GM10847 (cell line): ENCODE measurements around the gene ULK4.

Source experiments
- POLR2A ChIP-seq: IDR thresholded peaks from 2 replicates; pipeline ENCODE4 v1.6.1; 2011; ENCODE audit not compliant: insufficient read length; ENCODE audit errors: extremely low read depth

Gene ULK4

DNA sequence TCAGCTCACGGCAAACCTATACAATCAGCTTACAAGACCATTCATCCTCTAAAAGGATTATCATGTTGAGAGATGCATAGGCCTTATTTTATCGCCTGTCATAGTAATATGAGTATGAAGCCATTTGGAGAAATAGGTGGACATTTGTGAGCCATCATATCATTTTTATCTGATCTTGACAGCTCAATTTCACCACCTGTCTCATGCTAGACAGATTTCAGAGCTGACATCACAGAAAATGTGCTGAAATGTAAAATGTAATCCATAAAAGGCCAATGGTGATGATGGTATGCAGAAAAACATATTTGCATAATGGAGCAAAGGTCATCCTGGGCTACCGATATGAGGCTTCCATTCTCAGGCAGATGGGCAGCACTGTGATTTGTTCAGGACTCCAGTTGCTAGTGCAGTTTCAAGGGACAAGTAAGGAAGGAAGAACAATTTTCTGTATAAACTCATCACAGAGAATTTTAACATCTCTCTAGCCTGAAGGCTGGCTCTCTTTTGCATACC lies 221.5 kb downstream of the ULK4 start:
- no peak for TF ChIP-seq POLR2A

DNA sequence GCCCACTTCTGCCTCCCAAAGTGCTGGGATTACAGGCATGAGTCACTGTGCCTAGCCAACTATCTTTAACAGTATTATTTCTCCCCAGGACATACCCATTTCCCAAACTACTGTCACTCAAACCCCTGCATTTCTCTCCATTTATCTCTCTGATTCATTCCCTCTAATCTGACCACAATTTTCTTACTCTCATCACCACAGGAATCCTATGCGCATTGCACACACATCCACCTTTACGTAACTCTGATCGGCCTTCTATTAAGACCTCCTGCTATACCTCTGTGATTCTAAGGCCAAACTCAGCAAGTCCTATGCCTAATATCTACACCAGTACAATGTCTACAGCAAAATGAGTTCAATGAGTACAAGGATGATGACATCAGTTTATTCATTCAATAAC lies 235.0 kb downstream of the ULK4 start:
- no peak for TF ChIP-seq POLR2A

DNA sequence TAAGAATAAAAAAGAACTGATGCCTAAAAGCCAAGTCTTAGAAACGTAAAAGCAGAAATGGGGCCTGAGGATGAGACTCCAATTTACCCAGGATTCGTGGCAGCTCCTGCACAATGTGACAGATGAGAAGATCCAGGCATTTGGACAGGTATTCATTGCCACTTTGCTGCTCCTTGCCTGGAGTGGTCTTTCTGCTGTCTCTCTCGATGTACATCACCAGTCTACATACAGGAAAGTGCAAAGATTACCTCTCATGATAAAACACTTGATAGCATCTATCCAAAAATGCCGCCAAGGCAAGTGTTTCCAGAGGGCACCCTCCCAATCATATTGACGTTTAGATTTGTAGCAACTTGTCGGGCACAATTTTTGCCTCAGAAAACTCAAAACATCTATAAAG lies 244.3 kb downstream of the ULK4 start:
- TF ChIP-seq POLR2A, result no peak

- no peak for TF ChIP-seq POLR2A
These were observed 245.4 kb downstream of the ULK4 start for GRCh38 chr3:41716471-41716870.

DNA sequence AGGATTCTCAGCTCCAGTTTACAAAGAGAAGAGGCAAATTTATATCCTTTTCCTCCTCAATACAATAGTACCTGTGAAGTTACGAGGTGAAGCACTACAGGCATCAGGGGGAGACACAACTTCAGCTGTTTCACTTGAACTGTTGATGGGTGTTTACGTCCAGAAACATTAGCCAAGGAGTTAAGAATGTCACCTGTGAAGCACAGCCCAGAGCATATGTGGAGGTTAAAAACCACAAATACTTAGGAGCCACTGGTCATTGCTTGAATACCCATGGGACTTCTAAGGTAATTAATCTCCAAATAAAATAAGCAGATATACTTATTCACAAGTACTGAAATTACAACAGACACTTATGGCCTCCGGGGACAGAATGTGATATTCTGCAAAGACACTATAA lies 246.5 kb downstream of the ULK4 start:
- no peak for TF ChIP-seq POLR2A

DNA sequence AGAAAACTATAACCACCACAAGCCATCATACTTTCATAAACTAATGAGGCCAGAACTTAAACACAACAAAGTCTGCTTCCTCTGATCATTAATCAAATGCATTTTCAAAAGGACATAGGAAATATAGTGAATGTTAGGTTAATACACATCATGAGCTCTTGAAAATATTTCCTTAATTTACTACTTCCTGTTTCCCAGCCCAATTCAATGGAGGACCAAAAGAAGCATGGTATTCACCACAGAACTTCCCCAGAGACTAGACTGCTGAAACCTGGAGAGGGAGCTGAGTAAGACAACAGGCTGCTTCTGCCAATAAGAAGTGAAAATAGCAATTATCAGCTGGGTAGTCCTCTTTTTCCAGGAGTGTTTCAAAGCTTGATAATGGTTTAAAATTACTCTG lies 250.3 kb downstream of the ULK4 start:
- TF ChIP-seq POLR2A, result no peak

GRCh38 chr3:41710646-41711388 lies 251.1 kb downstream of the ULK4 start:
- no peak for TF ChIP-seq POLR2A

DNA sequence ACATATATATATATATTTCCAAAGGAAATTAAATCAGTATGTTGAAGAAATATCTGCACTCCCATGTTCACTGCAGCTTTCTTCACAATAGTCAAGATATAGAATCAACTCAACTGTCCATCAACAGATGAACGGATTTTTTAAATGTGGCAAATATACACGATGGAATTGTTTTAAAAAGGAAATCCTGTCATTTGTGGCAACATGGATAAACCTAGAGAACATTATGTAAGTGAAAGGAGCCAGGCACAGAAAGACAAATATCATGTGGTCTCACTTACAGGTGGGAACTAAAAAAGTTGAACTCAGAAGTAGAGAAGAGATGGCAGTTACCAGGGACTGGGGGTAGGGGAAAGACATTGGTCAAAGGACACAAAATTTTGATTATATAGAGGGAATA lies 253.7 kb downstream of the ULK4 start:
- TF ChIP-seq POLR2A, result no peak

DNA sequence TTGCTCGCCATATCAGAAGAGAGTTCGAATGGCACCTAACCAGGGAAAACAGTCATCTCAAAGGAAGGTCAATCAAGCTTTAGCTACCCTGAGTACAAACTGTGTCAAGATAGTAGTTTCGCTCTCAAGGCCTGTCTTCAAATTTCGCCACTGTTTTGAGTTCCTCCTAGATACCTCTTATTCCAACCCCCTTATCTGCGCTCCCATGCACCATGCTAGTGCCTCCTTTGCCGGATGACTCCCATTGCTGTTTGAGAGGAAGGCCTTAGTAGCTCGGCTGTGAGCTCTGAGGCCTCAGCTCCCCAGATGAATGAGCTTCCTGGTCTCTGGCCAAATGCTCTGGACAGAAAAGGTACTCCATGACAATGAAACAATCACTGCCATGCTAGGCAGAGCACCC lies 256.0 kb downstream of the ULK4 start:
- no peak for TF ChIP-seq POLR2A

DNA sequence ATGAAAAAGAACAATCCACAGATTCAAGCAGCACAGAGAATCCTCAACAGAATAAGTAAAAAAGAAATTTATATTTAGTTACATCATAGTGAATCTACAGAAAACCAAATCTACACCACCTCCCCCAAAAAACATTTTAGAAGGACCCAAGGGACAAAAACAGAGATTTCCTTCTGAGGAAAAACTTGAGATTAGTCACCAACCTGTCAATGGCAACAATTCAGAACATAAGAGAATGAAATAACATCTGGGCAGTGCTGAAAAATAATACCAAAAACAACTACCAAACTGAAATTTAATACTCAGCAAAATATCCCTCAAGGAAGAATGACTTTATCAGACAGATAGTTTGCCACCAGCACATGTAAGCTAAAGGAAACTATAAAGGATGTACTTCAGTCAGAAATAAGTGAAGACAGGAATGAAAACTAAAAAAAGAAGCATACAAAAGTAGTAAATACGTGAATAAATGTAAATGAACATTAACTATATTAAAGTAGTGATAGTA lies 260.7 kb downstream of the ULK4 start:
- no peak for TF ChIP-seq POLR2A

DNA sequence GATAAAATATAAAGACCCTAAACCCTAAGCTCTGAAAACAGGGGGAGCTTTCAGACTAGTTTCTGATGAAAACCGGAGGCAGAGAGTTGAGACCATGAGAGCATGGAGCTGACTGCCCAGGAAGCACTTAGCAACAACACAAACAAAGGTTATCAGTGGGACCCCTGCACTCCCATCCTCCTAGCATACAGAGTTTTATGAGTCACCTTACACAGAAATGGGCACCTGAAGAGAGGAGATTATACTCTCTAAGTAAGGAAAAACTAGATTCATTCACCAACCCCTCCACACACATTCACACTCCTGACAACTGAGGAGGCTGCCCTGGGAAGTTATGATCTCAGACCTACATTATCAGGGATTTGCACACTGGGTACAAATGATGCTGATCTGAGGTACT lies 261.7 kb downstream of the ULK4 start:
- TF ChIP-seq POLR2A, result no peak

GRCh38 chr3:41698898-41699297 lies 263.0 kb downstream of the ULK4 start:
- no peak for TF ChIP-seq POLR2A

DNA sequence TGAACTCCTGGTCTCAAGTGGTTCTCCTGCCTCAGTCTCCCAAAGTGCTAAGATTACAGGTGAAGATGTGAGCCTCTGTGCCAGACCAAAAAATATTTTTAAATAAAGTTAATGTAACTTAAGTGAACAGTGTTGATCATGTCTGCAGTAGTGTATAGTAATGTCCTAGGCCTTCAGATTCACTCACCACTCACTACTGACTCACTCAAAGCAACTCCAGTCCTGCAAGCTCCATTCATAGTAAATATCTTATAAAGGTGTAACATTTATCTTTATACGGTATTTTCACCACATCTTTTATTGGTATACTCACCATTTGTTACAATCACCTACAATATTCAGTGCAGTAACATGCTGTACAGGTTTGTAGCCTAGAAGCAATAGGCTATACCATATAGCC lies 264.2 kb downstream of the ULK4 start:
- TF ChIP-seq POLR2A, result no peak

GRCh38 chr3:41693799-41694198 lies 268.1 kb downstream of the ULK4 start:
- no peak for TF ChIP-seq POLR2A

DNA sequence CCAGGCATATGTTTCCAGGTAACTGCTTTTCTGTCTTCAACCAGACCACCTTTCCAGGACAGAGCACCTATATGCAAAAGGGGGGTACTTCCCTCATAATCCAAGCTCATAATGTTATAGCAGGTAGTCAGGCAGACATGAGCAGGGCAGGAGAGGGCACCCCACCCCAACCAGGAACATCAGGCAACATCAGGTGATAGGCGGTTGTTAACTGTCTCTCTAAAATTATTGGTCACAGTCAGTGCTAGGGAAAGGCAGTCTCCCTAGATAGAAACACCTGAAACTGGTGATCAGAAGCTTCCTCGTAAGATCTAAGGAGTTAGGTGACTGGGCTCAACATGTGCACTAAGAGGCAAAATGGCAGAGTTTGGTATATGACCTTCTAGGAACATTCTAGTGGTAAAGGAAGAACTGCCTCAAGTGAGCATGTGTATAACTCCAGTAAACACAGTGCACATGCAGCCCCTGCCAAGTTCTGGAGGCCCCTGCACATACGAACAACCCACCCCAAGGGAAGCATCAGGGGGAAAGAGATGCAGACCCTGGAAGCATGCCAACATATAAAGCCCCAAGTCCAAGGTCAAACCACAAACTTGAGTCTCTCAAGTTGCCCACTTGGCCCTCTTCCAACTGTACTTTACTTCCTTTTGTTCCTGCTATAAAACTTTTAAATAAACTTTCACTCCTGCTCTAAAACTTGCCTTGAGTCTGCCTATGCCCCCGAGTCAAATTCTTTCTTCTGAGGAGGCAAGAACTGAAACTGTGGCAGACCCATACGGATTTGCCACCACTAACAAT lies 270.9 kb downstream of the ULK4 start:
- TF ChIP-seq POLR2A, result no peak
